G401 (cell line): ENCODE measurements around the gene TOX2. TPM values are rescaled to one million over a fixed set of nuclear protein-coding genes. Genes with fewer than 3 reads are reported as not detected.

ENCODE experiments used
- DNase-seq: peaks from one replicate; pipeline ENCODE4 v3.0.0-alpha.2; 2015; ENCODE audit warnings: low spot score
- in situ Hi-C: cut with HindIII; loops from 2 replicates; pipeline ENCODE4 v1.10.0; 2016; ENCODE audit warnings: low sequenced_read_pairs, mixed read lengths
- total RNA-seq: library from RNA; depleted of rRNA; stranded (reverse); fragments of >200 nt; shearing (Covaris generic); gene quantifications from 2 replicates; pipeline ENCODE4 v1.2.3, GENCODE V29; 2014

The TOX2 gene
- total RNA-seq, 1 experiment from 2014 or later: not detected

DNA sequence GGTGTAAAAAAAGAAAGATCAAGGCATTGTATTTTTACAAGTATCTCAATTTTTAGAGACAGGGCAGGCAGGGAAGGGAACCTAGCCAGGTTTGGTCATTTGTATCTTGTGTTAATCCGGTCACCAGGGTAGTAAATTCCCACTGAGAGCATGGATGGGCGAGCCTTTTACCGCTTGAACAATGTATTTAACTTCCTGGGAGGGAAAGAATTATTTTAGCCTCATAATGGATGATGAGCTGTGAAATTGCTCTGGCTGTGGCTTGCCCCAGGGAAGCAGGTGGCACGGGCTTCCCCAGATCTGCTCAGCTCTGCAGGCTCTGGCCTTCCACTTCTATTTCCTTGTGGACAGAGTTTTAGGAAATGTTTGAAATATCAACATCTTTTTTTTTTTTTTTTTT lies 72.9 kb downstream of the TOX2 start:
- in situ Hi-C loops: no loop called here
- no peak for DNase-seq

DNA sequence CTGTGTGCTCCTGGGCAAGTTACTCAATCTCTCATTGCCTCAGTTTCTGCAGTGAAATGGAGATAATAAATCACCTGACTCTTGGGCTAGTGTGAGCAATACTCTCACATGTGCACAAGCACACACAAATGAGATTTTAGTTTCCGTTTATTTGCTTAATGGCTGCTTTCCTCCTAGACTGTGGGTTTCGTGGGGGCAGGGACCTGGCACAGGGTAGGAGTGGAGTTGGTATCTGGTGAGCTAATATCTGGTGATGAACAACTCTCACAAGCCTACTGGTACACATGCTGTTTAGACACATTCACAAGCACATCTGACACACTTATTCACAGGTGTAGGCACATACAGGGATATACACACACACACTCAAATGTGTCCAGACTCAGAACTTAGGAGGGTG lies 73.8 kb downstream of the TOX2 start:
- DNase-seq: no peak
- in situ Hi-C loops: no loop called here

DNA sequence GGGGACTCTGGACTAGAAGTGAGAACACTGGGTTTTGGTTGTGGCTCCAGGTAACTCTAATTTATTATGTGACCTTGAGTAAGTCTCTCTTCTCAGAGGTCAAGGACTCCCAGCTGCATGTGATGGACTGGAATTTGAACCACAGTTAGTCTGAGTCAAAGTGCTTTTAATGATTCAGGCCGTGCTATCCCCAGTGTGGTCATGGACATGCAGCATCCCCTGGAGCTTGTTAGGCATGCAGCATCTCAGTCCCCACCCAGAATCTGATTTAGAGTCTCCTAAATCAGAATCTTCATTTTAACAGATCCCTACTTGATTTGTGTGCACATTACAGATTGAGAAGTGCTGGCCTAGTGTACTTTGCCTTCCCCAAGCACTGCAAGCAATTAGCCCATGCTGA lies 74.2 kb downstream of the TOX2 start:
- in situ Hi-C loops: no loop called here

DNA sequence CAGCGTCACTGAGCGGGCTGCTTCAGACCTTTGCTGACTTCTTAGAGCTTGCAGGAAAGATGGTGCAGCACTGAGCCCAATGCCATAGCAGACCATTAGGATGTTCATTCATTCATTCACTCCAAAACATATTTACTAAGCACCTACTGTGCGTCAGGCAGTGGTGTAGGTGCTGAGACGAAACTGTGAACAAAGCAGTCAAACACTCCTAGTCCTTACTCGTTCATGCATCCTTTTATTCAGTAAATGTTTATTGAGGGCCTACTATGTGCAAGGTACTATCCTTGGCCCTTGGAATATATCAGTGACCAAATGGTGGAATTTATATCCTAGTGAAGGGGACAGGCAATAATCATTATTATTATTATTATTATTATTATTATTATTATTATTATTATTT lies 76.6 kb downstream of the TOX2 start:
- in situ Hi-C loops: no loop called here
- no peak for DNase-seq

More for the DNA sequence above, 74.2 kb downstream of the TOX2 start:
- no peak for DNase-seq

DNA sequence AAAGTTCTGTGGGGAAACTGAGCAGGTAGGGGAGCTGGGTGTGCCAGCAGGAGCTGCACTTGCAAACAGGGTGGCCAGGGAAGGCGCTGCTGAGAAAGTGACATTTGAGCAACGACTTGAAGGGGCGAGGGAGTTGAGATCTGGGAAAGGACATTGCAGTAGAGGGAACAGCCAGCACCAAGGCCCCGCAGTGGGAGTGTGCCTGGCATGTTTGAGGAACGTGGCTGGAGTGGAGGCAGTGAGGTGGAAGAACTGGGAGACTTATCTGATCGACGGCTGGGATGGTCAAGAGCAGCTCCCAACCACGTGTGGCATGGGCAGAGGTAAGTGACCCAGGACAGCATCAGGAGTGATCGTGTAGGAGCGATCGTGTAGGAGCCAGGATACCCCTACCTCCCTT lies 77.3 kb downstream of the TOX2 start:
- in situ Hi-C loops: no loop called here
- DNase-seq: no peak

DNA sequence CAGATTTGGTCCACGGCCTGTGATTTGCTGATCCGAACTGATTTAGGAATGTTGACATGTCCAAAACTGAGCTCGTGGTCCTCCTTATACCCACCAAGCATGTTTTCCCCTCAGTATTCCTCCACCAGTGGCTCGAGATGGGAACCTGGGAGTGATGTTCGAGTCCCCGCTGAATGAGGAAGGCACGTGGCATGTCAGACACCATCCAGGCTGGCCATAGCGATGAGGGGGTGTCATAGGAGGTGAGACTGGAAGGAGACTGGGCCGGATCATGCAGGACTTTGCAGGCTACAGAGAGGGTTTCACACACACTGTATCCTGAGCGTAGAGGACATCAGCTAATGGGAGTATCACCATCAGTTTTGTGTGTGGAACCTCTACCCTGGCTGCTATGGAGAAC lies 78.2 kb downstream of the TOX2 start:
- DNase-seq: no peak

DNA sequence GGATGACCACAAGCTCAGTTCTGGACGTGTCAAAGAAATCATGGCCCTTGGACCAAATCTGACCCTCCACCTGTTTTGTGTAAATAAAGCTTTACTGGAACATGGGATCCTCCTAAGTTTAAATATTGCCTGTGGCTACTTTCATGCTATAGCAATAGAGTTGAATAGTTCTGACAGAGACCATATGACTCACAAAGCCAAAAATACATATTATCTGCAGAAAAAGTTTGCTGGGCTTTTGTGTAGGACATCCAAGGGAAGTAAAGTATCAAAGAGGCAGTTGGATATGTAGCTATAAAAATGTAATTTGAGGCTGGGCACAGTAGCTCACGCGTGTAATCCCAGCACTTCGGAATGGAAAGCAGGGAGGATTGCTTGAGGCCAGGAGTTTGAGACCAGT lies 78.9 kb downstream of the TOX2 start:
- in situ Hi-C loops: no loop called here
- no peak for DNase-seq

More for the DNA sequence above, 78.2 kb downstream of the TOX2 start:
- in situ Hi-C loops: no loop called here

DNA sequence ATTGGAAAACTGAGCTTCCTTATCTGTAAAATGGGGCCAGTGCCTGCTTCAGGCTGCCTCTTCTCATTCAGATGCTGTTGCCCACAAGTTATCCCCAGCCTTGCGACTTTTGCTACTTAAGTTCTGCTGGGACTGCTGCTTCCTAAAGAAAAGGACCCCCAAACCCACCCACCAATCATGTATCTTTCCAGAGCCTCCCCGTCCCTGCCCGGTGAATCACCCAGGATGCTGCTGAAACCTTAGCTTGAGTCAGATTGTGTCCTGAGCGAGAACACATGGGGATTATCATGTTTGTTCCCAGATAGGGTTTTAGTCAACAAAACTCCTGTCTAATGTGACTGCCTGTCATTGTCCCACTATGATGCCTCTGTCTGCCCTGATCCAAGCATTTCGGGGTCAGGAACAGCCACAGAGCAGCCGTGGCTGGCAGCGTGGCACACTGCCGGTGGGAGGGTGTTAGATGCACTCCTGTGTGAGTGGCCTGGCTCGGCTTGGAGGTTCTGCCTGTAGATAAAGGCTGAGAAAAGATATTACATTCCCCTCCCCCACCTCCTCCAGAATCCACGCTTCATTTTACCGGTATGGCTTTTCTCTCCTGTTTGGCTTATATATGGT lies 79.9 kb downstream of the TOX2 start:
- in situ Hi-C loops: no loop called here
- no peak for DNase-seq

DNA sequence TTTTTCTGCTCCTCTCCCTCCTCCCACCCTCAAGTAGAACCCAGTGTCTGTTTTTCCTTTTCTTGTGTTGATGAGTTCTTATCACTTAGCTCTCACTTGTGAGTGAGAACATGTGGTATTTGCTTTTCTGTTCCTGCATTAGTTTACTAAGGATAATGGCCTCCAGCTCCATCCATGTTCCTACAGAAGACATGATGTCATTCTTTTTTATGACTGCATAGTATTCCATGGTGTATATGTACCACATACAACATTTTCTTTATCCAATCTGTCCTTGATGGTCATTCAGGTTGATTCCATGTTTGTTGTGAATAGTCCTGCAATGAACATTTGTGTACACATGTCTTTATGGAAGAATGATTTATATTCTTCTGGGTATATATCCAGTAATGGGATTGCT lies 81.0 kb downstream of the TOX2 start:
- in situ Hi-C loops: no loop called here
- no peak for DNase-seq

DNA sequence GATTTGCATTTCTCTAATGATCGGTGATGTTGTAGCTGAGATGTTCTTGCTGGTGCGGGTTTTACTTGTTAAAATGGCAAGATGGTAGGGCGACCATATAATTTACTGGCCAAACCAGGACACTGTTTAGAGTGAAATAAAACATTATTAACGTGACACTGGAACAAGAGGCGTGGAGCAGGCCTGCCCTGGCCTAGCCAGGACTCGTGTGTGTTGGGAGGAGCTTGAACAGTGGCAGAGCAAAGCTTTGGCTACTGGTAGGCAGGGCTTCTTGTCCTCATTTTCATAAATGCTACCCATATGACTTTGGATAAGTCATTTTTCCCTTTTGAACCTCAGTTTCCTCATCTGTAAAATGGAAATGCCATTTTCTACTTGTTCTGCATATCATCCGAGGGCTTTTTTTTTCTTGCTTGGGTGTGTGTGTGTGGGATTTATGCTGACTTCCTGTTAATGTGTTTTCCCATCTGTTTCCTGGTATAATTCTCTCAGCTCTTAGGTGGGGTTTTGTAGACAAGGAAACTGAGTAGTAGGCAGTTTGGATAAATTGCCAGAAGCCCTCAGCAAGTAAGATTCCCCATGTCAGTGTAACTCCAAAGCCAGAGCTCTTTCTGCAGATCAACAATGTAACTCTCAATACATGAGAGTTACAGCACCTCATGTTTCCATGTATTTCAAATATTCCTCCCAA lies 81.7 kb downstream of the TOX2 start:
- in situ Hi-C loops: no loop called here
- no peak for DNase-seq

DNA sequence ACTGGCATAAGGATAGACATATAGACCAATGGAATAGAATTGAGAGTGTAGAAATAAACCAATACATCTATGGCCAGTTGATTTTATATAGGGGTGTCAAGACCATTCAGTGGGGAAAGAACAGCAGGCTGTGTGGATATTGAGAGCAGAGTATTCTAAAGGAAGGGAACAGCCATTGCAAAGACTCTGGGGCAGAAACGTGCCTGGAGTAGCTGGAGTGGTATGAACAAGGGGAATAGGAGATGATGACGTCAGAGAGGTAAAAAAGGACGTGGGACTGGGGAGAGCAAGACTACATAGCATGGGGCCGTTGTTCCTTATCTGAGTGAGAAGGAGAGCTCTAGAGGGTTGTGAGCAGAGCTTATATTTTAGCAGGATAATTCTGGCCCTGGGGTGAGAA lies 85.2 kb downstream of the TOX2 start:
- DNase-seq: no peak
- in situ Hi-C loops: no loop called here

DNA sequence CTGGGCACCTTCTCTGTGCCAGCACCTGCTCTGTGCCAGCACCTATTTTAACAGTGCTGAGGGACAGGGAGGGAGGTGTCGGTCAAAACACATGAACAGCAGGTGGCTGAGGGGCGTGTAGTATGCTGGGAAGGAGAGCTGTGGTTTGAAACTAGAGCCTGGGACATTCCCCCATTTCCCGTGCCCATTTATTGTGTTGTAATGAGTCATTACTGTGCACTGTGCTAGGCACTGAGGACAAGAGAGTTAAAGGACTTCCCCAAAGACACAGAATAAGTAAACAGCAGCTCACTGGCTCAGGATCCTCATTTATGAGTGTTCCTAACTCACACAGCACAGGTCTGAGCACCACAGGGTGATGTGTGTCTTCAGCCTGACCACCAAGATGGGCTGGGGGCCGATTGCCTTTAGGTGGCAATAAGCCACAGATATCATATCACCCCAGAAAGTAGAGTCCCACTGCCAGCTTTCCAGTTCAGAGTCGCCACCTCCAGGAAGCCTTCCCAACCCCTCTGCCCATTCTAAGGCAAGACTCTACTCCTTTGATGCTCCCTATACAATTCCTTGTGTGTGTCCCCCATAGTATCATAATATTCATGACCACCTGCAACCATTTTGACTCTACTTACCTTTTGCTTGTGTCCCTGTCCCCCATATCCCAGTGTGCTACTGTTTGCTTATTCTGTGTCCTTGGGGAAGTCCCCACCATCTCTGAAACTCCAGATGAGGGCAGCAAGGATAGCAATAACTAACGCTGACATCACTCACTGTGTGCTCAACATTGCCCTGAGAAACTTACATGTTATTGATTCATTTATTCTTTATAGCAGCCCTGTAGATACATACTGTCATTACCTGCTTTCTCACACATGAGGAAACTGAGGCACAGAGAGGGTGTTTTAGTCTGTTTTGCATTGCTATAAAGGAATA lies 87.3 kb downstream of the TOX2 start:
- in situ Hi-C loops: no loop called here
- DNase-seq: no peak

DNA sequence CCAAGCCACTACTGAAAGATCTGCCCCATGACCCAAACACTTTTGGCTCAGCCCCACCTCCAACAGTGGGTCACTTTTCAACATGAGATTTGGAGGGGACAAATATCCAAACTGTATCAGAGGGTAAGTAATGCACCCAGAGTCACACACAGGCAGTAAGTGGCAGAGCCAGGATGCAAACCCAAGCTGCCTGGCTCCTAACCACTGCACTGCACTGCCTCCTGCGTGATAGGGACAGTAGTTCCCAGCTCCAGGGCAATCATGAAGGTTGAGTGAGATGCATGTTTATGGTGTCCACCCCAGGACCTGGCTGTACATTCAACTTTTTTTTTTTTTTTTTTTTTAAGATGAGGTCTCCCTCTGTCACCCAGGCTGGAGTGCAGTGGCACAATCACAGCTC lies 88.2 kb downstream of the TOX2 start:
- DNase-seq: no peak
- in situ Hi-C loops: no loop called here

DNA sequence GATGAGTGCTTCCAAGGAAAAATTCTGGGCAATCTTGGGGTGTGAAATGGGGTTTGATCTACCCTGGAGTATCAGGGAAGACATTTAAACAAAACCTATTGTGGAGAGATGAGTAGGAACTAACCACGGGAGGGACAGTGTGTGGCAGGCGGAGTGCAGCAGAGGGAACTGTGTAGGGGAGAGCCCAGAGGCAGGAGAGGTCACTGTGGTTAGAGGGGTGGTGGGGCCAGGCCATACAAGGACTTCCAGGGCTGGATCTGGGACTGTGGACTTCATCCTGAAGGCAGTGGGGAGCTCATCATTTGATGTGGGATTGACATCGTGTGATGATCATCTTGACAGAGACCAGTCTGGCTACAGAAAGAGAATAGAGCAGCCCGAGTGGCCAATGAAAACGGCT lies 89.0 kb downstream of the TOX2 start:
- in situ Hi-C loops: no loop called here
- DNase-seq: no peak

DNA sequence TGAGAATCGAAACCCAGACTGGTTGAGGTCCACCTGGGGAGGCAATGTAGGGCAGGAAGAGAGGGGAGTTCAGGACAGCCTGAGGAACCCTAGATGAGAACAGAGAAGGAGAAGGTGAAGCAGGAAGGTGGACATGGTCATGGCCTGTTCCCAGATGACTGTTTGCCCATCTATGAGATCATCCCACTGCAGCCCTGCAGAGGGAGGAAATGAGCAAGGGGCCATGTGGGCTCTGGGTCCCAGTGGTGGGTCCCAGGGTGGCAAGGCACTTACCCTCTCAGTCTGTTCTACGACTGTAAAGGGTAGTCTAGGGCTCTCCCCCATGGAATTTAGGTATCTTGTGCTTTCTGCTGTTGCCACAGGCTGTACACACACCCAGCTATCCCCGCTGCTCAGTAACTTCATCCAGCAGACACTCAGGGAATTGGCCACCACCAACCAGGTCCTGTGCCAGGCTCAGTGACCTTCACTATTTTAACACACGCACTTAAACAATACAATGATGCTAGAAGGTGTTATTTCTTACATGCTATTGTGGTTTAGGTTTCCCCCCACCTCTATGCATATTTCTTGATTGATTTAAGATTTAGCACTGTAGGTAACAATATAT lies 89.8 kb downstream of the TOX2 start:
- no peak for DNase-seq
- in situ Hi-C loops: no loop called here

DNA sequence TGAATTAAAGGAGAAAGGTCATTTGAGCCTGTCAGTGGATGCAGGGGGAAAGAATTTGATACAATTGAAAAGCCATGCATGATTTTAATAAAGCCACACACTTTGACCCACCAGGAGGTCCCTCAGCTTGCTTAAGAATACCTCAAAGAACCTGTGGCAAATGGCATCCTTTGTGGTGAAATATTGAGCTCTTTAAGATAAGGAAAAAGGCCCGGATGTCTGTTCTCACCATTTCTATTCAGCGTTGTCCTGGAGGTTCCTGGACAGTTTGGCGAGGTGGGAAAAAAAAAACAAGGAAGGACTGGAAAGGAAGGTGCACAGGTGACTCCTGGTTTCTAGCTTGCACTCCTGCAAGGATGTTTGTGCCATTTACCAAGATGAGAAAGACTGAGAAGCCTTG lies 91.0 kb downstream of the TOX2 start:
- in situ Hi-C loops: no loop called here
- no peak for DNase-seq

DNA sequence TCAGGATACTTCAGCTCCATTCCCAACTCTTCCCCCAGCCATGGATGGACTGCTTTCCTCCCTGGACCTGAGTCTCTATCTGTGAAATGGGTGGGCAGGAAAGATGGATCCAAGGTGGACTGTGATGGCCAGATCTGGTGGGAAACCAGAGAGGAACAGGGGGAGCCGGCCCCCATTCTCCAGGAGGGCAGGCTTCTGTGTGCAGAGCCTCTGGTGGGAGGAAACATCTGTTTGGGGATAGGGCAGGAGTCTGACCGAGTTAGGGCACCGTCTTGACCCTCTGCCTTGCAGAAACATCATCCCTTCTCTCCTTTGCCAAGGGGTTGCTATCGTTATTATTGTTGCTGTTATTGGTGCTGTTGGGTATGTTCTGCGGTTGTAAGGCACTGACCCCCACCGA lies 91.5 kb downstream of the TOX2 start:
- no peak for DNase-seq
- in situ Hi-C loops: no loop called here

DNA sequence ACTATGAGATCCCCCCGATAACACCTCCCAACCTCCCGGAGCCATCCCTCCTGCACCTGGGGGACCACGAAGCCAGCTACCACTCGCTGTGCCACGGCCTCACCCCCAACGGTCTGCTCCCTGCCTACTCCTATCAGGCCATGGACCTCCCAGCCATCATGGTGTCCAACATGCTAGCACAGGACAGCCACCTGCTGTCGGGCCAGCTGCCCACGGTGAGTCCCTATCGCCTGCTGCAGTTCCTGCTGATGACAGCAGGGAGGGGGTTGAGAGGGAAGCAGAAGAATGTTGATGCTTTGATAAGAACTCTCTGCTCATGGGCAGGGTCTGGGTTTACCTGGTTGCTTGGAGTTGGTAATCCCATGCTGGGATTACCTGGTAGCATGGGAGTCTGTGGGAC lies 91.9 kb downstream of the TOX2 start:
- DNase-seq: no peak

DNA sequence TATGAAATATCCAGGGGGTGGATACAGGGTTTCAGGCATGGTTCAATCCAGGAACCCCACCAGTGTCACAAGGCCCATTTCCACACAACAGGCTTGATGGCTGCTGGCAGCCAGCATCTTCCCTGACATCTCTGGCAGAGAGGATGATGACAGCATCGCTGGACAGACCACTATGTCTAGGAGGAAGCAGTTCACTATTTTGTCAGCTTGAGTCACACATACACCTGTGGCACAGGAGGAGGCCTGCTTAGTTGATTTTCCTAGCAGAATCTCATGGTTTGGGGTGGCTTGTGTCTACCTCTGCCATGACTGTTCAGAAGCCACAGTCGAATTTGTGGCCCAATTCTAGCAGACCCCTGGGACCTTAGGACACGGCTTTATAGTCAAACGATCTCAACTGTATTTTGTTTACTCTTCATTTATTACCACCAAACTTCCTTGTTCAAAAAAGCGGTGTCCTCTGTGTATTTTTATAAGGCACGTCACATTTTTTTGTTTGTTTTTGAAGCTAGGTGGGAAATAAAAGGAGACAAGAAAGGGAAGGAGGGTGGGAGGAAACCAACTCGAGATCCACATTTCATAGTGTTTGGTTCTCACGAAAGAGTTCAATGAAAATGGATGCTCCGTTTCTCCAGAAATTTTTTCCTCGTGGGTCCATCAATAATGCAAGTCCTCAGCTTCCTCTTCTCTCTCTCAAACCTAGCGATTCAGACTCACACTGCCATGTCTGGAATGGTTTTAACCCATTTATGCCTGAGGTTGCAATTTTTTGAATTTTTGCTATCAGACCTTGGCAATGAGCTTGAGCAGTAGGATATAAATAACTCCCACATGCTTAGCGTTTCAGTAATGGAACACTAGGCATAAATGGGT lies 94.4 kb downstream of the TOX2 start:
- in situ Hi-C loops: no loop called here
- no peak for DNase-seq

More for the DNA sequence above, 91.9 kb downstream of the TOX2 start:
- in situ Hi-C loops: no loop called here
